B cell (primary cell): ENCODE measurements around the gene NKAIN2.

Experiments used
- CTCF ChIP-seq: fragments of 200-600 bp; IDR thresholded peaks from one replicate; pipeline ENCODE4 v1.8.0; 2022; ENCODE audit warnings: antibody characterized with exemption, mild to moderate bottlenecking
- EZH2 ChIP-seq: IDR thresholded peaks from 2 replicates; pipeline ENCODE4 v1.6.1; 2012; ENCODE audit warnings: borderline replicate concordance, low read depth, mild to moderate bottlenecking, moderate library complexity, low read length; ENCODE audit not compliant: insufficient read depth, poor library complexity, severe bottlenecking

GRCh38 chr6:124400261-124400999 is 596.8 kb downstream of the NKAIN2 start:
- no peak for TF ChIP-seq CTCF
- no peak for TF ChIP-seq EZH2
